LHCN-M2 (cell line): ENCODE data around the gene B3GAT3. TPM values are rescaled to one million over a fixed set of nuclear protein-coding genes. Genes with fewer than 3 reads are reported as not detected.
A peak's percentile ranks its signal among the peaks of the same experiment; 100 is the strongest.
"Not testable (repeated sequence)": the region's sequence is repeated elsewhere in the genome, so short reads cannot be mapped to it uniquely, and the experiment has no call there.

Experiments used
- DNase-seq: peaks from one replicate; pipeline ENCODE4 v3.0.0-alpha.2; 2012; ENCODE audit warnings: low read depth
- total RNA-seq: library from RNA; depleted of rRNA; stranded (reverse); fragments of >200 nt; gene quantifications from 2 replicates; pipeline ENCODE4 v1.2.3, GENCODE V29; 2014; rRNA removed

B3GAT3 gene
- total RNA-seq, 1 experiment from 2014 or later: 74.1 TPM

- DNase-seq: no peak
Measured at GRCh38 chr11:62579252-62579651, 42.5 kb downstream of the B3GAT3 start.

- no peak for DNase-seq
Measured at GRCh38 chr11:62578541-62578940, 43.2 kb downstream of the B3GAT3 start.

GRCh38 chr11:62577046-62577714 is 44.6 kb downstream of the B3GAT3 start:
- DNase-seq: no peak

GRCh38 chr11:62575837-62576236 is 45.9 kb downstream of the B3GAT3 start:
- DNase-seq: no peak

GRCh38 chr11:62575156-62575555 is 46.6 kb downstream of the B3GAT3 start:
- no peak for DNase-seq

GRCh38 chr11:62574363-62575071 is 47.3 kb downstream of the B3GAT3 start:
- peak; percentile 61 for DNase-seq

GRCh38 chr11:62573592-62574362 is 48.0 kb downstream of the B3GAT3 start, which contains the start of gene EEF1G:
Gene EEF1G (minus strand): TSS chr11:62573891. CDS start chr11:62573842, 49 bp downstream.
- DNase-seq: peak; percentile 100

- DNase-seq: no peak
Measured at GRCh38 chr11:62573006-62573591, 48.7 kb downstream of the B3GAT3 start.

GRCh38 chr11:62572431-62572830 is 49.4 kb downstream of the B3GAT3 start:
- no peak for DNase-seq

- not testable (repeated sequence) for DNase-seq
Measured at GRCh38 chr11:62571493-62571892, 50.3 kb downstream of the B3GAT3 start.

- not testable (repeated sequence) for DNase-seq
Measured at GRCh38 chr11:62570903-62571302, 50.9 kb downstream of the B3GAT3 start.

- DNase-seq: no peak
Measured at GRCh38 chr11:62569611-62570010, 52.2 kb downstream of the B3GAT3 start.

GRCh38 chr11:62567018-62567633 is 54.7 kb downstream of the B3GAT3 start:
- no peak for DNase-seq

GRCh38 chr11:62566247-62566646 is 55.5 kb downstream of the B3GAT3 start:
- DNase-seq: no peak

Other genes starting within 250 kb of the B3GAT3 start
- not detected in 2 replicates for gene SCGB1A1, start 203.0 kb downstream of the B3GAT3 start, total RNA-seq
- gene AHNAK, start 75.2 kb downstream of the B3GAT3 start, total RNA-seq: 313 and 332 TPM in 2 replicates
- 1,532 and 1,571 TPM in 2 replicates for gene EEF1G, start 48.1 kb downstream of the B3GAT3 start, total RNA-seq
- gene TUT1, start 30.5 kb downstream of the B3GAT3 start, total RNA-seq: 9.0 and 9.8 TPM in 2 replicates
- 142 and 149 TPM in 2 replicates for gene MTA2, start 20.1 kb downstream of the B3GAT3 start, total RNA-seq
- gene EML3, start 9.2 kb downstream of the B3GAT3 start, total RNA-seq: 41.5 and 46.8 TPM in 2 replicates
- 8.9 and 10.3 TPM in 2 replicates for gene ROM1, start 8.7 kb downstream of the B3GAT3 start, total RNA-seq
- 267 and 299 TPM in 2 replicates for gene GANAB, start 24.6 kb upstream of the B3GAT3 start, total RNA-seq
- 27.9 and 28.1 TPM in 2 replicates for gene INTS5, start 31.3 kb upstream of the B3GAT3 start, total RNA-seq
- 55.7 and 72.4 TPM in 2 replicates for gene C11orf98, start 43.2 kb upstream of the B3GAT3 start, total RNA-seq
- gene CSKMT, start 43.3 kb upstream of the B3GAT3 start, total RNA-seq: 3.2 and 8.7 TPM in 2 replicates
- gene UQCC3, start 49.7 kb upstream of the B3GAT3 start, total RNA-seq: 11.0 and 16.4 TPM in 2 replicates
- 3.7 and 4.7 TPM in 2 replicates for gene LBHD1, start 50.3 kb upstream of the B3GAT3 start, total RNA-seq
- 97.0 and 122 TPM in 2 replicates for gene UBXN1, start 57.1 kb upstream of the B3GAT3 start, total RNA-seq
- 41.4 and 68.1 TPM in 2 replicates for gene LRRN4CL, start 67.5 kb upstream of the B3GAT3 start, total RNA-seq
- gene BSCL2, start 85.4 kb upstream of the B3GAT3 start, total RNA-seq: 80.1 and 86.2 TPM in 2 replicates
- not detected in 2 replicates for gene GNG3, start 85.7 kb upstream of the B3GAT3 start, total RNA-seq
- gene HNRNPUL2, start 105.5 kb upstream of the B3GAT3 start, total RNA-seq: 8.7 and 14.4 TPM in 2 replicates
- 31.8 and 53.4 TPM in 2 replicates for gene TTC9C, start 106.5 kb upstream of the B3GAT3 start, total RNA-seq
- 6.7 and 9.2 TPM in 2 replicates for gene ZBTB3, start 132.2 kb upstream of the B3GAT3 start, total RNA-seq
- 82.5 and 86.6 TPM in 2 replicates for gene POLR2G, start 139.6 kb upstream of the B3GAT3 start, total RNA-seq
- 21.7 and 25.9 TPM in 2 replicates for gene TAF6L, start 149.4 kb upstream of the B3GAT3 start, total RNA-seq
- 53.6 and 78.5 TPM in 2 replicates for gene TMEM179B, start 165.4 kb upstream of the B3GAT3 start, total RNA-seq
- gene TMEM223, start 170.0 kb upstream of the B3GAT3 start, total RNA-seq: 26.9 and 32.6 TPM in 2 replicates
- gene NXF1, start 183.5 kb upstream of the B3GAT3 start, total RNA-seq: 34.2 and 39.6 TPM in 2 replicates
- gene STX5, start 210.1 kb upstream of the B3GAT3 start, total RNA-seq: 21.5 and 25.2 TPM in 2 replicates
- not detected in 2 replicates for gene TEX54, start 210.9 kb upstream of the B3GAT3 start, total RNA-seq
- gene WDR74, start 217.6 kb upstream of the B3GAT3 start, total RNA-seq: 56.5 and 56.6 TPM in 2 replicates